HCT116 (cell line): ENCODE results near the gene SMNDC1. TPM values are rescaled to one million over a fixed set of nuclear protein-coding genes. Genes with fewer than 3 reads are reported as not detected.

Experiments
- ATAC-seq: fragments of 200-7000 bp; cut with Tn5 transposase; 2 replicates; pipeline ENCODE4 v1.9.1; 2020; ENCODE audit warnings: mild to moderate bottlenecking, moderate library complexity
- BruUV-seq: library from RNA; stranded (reverse); fragments of 400-500 nt; replicated peaks from 2 replicates; lab custom pipeline; 2021; lab: Mats Ljungman, UMichigan
- CTCF ChIA-PET: fragments of 300-600 bp; sonication (Branson Sonifier 250); formaldehyde crosslinking; loops from one replicate; lab custom pipeline; 2021; ENCODE audit warnings: antibody characterized with exemption; lab: Charles Lee
- POLR2A ChIA-PET: fragments of 300-600, 350-600 bp; sonication (Branson Sonifier 250); formaldehyde crosslinking; loops from one replicate; lab custom pipeline; 2021; ENCODE audit warnings: antibody characterized with exemption; lab: Charles Lee
- RAD21 ChIA-PET, 2 experiments: fragments of 300-600 bp; sonication (Branson Sonifier 250); formaldehyde crosslinking; loops; one replicate each; lab custom pipeline; 2023; ENCODE audit warnings: low total read pairs in 2 of 2; ENCODE audit not compliant: uncharacterized antibody in 2 of 2, unreplicated experiment in 2 of 2, low non-redundant PET in 1 of 2; lab: Charles Lee
- DNase-seq: peaks from one replicate; pipeline ENCODE4 v3.0.0-alpha.2; 2010; ENCODE audit warnings: low read depth, low spot score
- H2AFZ ChIP-seq: fragments of 200-600 bp; shearing (Covaris generic), sonication (generic); 2 replicates; pipeline ENCODE4 v1.6.1; 2017; ENCODE audit warnings: low read depth, mixed run types, mixed read lengths, antibody characterized with exemption, low read length; ENCODE audit not compliant: poor library complexity, severe bottlenecking
- H3K27ac ChIP-seq: 2 replicates; pipeline ENCODE4 v1.5.1; 2012; ENCODE audit warnings: low read depth, low read length
- H3K27me3 ChIP-seq: fragments of 200-600 bp; sonication (generic); 2 replicates; pipeline ENCODE4 v1.6.1; 2016; ENCODE audit warnings: mixed run types, low read length, mixed read lengths; ENCODE audit not compliant: insufficient read depth
- H3K36me3 ChIP-seq, 2 experiments: fragments of 200-500 bp in 1 of 2; fragments of 200-600 bp in 1 of 2; sonication (Bioruptor generic) in 1 of 2; sonication (generic) in 1 of 2; 2 replicates each; pipeline versions ENCODE4 v1.5.1 to v1.6.1; 2014 to 2016; ENCODE audit warnings: low read length in 2 of 2, inconsistent platforms in 1 of 2, mixed read lengths in 1 of 2, mixed run types in 1 of 2; ENCODE audit not compliant: insufficient read depth in 2 of 2, control insufficient read depth in 1 of 2
- H3K4me1 ChIP-seq, 2 experiments: fragments of 200-600 bp in 1 of 2; sonication (generic) in 1 of 2; 2 replicates each; pipeline versions ENCODE4 v1.5.1 to v1.6.1; 2012 to 2017; ENCODE audit warnings: low read length in 2 of 2, inconsistent platforms in 1 of 2, mild to moderate bottlenecking in 1 of 2, mixed read lengths in 1 of 2, mixed run types in 1 of 2, moderate library complexity in 1 of 2; ENCODE audit not compliant: insufficient read depth in 2 of 2, control insufficient read depth in 1 of 2
- H3K4me2 ChIP-seq: fragments of 200-600 bp; sonication (generic); 2 replicates; pipeline ENCODE4 v1.6.1; 2017; ENCODE audit warnings: mixed run types, low read length, mixed read lengths
- H3K4me3 ChIP-seq, 2 experiments: fragments of 200-600 bp in 1 of 2; sonication (generic) in 1 of 2; replicated peaks in 1 of 2; 2 replicates each; pipeline ENCODE4 v1.5.1; 2011 to 2016; ENCODE audit warnings: low read length in 2 of 2, control low read depth in 1 of 2, low read depth in 1 of 2, mild to moderate bottlenecking in 1 of 2, mixed read lengths in 1 of 2, mixed run types in 1 of 2
- H3K79me2 ChIP-seq: fragments of 200-600 bp; sonication (generic); 2 replicates; pipeline ENCODE4 v1.6.1; 2017; ENCODE audit warnings: mild to moderate bottlenecking, mixed run types, low read length, moderate library complexity, mixed read lengths; ENCODE audit not compliant: insufficient read depth
- H3K9ac ChIP-seq: fragments of 200-600 bp; sonication (generic); 2 replicates; pipeline ENCODE4 v1.6.1; 2016; ENCODE audit warnings: low read length, mixed read lengths
- H3K9me2 ChIP-seq: fragments of 200-600 bp; sonication (generic), shearing (Covaris generic); 2 replicates; pipeline ENCODE4 v1.6.1; 2017; ENCODE audit warnings: mixed run types, mild to moderate bottlenecking, moderate library complexity; ENCODE audit not compliant: insufficient read depth
- H3K9me3 ChIP-seq, 2 experiments: fragments of 200-500 bp in 1 of 2; fragments of 200-600 bp in 1 of 2; sonication (Bioruptor generic) in 1 of 2; sonication (generic) in 1 of 2; 2 replicates each; pipeline ENCODE4 v1.6.1; 2014 to 2017; ENCODE audit warnings: low read length in 2 of 2, mixed read lengths in 2 of 2, inconsistent platforms in 1 of 2, low read depth in 1 of 2, mild to moderate bottlenecking in 1 of 2, mixed run types in 1 of 2, moderate library complexity in 1 of 2; ENCODE audit not compliant: control insufficient read depth in 1 of 2, insufficient read depth in 1 of 2
- H4K20me1 ChIP-seq: fragments of 200-600 bp; sonication (generic), shearing (Covaris generic); 2 replicates; pipeline ENCODE4 v1.6.1; 2017; ENCODE audit warnings: mixed run types, mild to moderate bottlenecking, moderate library complexity; ENCODE audit not compliant: insufficient read depth
- EGR1 ChIP-seq: IDR thresholded peaks from 2 replicates; pipeline ENCODE4 v1.6.1; 2012; ENCODE audit warnings: low read depth
- ELF1 ChIP-seq: IDR thresholded peaks from 2 replicates; pipeline ENCODE4 v1.6.1; 2012; ENCODE audit warnings: low read depth, borderline replicate concordance
- EZH2 ChIP-seq: fragments of 200-600 bp; sonication (generic); IDR thresholded peaks from 2 replicates; pipeline ENCODE4 v1.6.1; 2017; ENCODE audit warnings: antibody characterized with exemption, mixed run types
- JUND ChIP-seq: IDR thresholded peaks from 2 replicates; pipeline ENCODE4 v1.6.1; 2012
- POLR2A ChIP-seq: IDR thresholded peaks from 2 replicates; pipeline ENCODE4 v1.7.0; 2011; ENCODE audit warnings: borderline replicate concordance; ENCODE audit not compliant: insufficient read depth, insufficient read length; ENCODE audit errors: extremely low read depth
- RAD21 ChIP-seq: IDR thresholded peaks from 2 replicates; pipeline ENCODE4 v1.6.1; 2012; ENCODE audit warnings: low read depth, mild to moderate bottlenecking
- REST ChIP-seq: IDR thresholded peaks from 2 replicates; pipeline ENCODE4 v1.6.1; 2012; ENCODE audit warnings: low read depth
- SIN3A ChIP-seq: IDR thresholded peaks from 2 replicates; pipeline ENCODE4 v1.6.1; 2012; ENCODE audit warnings: low read depth
- SP1 ChIP-seq: IDR thresholded peaks from 2 replicates; pipeline ENCODE4 v1.6.1; 2012; ENCODE audit warnings: low read depth
- SRF ChIP-seq: IDR thresholded peaks from 2 replicates; pipeline ENCODE4 v1.6.1; 2012; ENCODE audit warnings: low read depth
- YY1 ChIP-seq: IDR thresholded peaks from 2 replicates; pipeline ENCODE4 v1.6.1; 2011; ENCODE audit warnings: low read length, low read depth, moderate library complexity, mild to moderate bottlenecking; ENCODE audit not compliant: insufficient replicate concordance; ENCODE audit errors: extremely low read depth
- ZFX ChIP-seq: fragments of 450-650 bp; IDR thresholded peaks from 2 replicates; pipeline ENCODE4 v1.6.1; 2017
- ZNF274 ChIP-seq: fragments of 200-500 bp; sonication (Bioruptor generic); IDR thresholded peaks from 2 replicates; pipeline ENCODE4 v1.6.1; 2014; ENCODE audit warnings: mild to moderate bottlenecking, low read depth, low read length, inconsistent platforms
- intact Hi-C: fragments of 100-400 bp; cut with micrococcal nuclease; formaldehyde crosslinking; loops from 2 replicates; pipeline ENCODE4 v1.10.0; 2022
- total RNA-seq: library from RNA; stranded (reverse); gene quantifications from one replicate; pipeline ENCODE4 v1.2.1, GENCODE V29; 2021; ENCODE audit not compliant: unreplicated experiment
- TF ChIP-seq, protein P1 (sequence below), 3 experiments: fragments of 200-600 bp in 1 of 3; sonication (generic) in 1 of 3; IDR thresholded peaks in 2 of 3; conservative IDR thresholded peaks in 1 of 3; 2 replicates each; pipeline ENCODE4 v1.5.1; 2012 to 2017; ENCODE audit warnings: low read depth in 2 of 3, low read length in 2 of 3, antibody characterized with exemption in 1 of 3, borderline replicate concordance in 1 of 3, control low read depth in 1 of 3, mild to moderate bottlenecking in 1 of 3, mixed read lengths in 1 of 3, mixed run types in 1 of 3, moderate library complexity in 1 of 3; ENCODE audit not compliant: insufficient read depth in 1 of 3
- TF ChIP-seq, protein P2 (sequence below): IDR thresholded peaks from 2 replicates; pipeline ENCODE4 v1.6.1; 2012

SMNDC1 gene
- total RNA-seq, 1 experiment from 2014 or later = 61.7 TPM

GRCh38 chr10:110263164-110263563 is 41.6 kb downstream of the SMNDC1 start:
- Histone ChIP-seq H3K4me2 (no peak overlapping the region), H4K20me1 (no peaks in the 10 kb centered on the region), H3K27me3 (no peaks in the 10 kb centered on the region), H3K9ac (no peak overlapping the region), H3K4me1 (no peaks in the 10 kb centered on the region), H3K27ac (no peak overlapping the region), H3K9me3 (no peaks in the 10 kb centered on the region), H3K79me2 (no peaks in the 10 kb centered on the region), H3K9me2 (no peaks in the 10 kb centered on the region), H2AFZ (no peak overlapping the region), H3K36me3 (no peaks in the 10 kb centered on the region; a peak in 1 of 4 replicates), H3K4me3 (no peak overlapping the region)
- TF ChIP-seq EGR1 = no peak
- TF ChIP-seq, protein P1, sequence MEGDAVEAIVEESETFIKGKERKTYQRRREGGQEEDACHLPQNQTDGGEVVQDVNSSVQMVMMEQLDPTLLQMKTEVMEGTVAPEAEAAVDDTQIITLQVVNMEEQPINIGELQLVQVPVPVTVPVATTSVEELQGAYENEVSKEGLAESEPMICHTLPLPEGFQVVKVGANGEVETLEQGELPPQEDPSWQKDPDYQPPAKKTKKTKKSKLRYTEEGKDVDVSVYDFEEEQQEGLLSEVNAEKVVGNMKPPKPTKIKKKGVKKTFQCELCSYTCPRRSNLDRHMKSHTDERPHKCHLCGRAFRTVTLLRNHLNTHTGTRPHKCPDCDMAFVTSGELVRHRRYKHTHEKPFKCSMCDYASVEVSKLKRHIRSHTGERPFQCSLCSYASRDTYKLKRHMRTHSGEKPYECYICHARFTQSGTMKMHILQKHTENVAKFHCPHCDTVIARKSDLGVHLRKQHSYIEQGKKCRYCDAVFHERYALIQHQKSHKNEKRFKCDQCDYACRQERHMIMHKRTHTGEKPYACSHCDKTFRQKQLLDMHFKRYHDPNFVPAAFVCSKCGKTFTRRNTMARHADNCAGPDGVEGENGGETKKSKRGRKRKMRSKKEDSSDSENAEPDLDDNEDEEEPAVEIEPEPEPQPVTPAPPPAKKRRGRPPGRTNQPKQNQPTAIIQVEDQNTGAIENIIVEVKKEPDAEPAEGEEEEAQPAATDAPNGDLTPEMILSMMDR (IDR thresholded peaks at IDR 0.05 in 2 of 3, conservative IDR thresholded peaks at IDR 0.05 in 1 of 3; ENCODE audit: borderline replicate concordance in 1 of 3, insufficient read depth in 1 of 3, low read depth in 2 of 3, low read length in 2 of 3) = no peak
- TF ChIP-seq, protein P2, sequence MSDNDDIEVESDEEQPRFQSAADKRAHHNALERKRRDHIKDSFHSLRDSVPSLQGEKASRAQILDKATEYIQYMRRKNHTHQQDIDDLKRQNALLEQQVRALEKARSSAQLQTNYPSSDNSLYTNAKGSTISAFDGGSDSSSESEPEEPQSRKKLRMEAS = no peak
- no peak for TF ChIP-seq RAD21
- no peak for TF ChIP-seq JUND
- TF ChIP-seq ZNF274 = no peak
- TF ChIP-seq ELF1 = no peak
- TF ChIP-seq EZH2 = no peak
- no peak for TF ChIP-seq SIN3A
- no peak for TF ChIP-seq SP1
- no peak for TF ChIP-seq SRF
- no peak for TF ChIP-seq YY1
- no peak for TF ChIP-seq POLR2A
- no peak for TF ChIP-seq REST
- TF ChIP-seq ZFX = no peak
- no peak for ATAC-seq
- ChIA-PET POLR2A (no interaction called here), CTCF (interaction anchor here (0.8 to 1.0 kb wide), 2 partner anchors 18 to 125 kb away, joined by 3 to 4 read pairs; no protein-coding TSS in a partner anchor), RAD21 (no interaction called here)
- intact Hi-C loops = no loop called here
- DNase-seq = no peak
- no TSS peak for BruUV-seq
